GM12878 (cell line): ENCODE measurements around the gene AVL9. TPM values are rescaled to one million over a fixed set of nuclear protein-coding genes. Genes with fewer than 3 reads are reported as not detected.

ENCODE experiments used
- ATAC-seq: fragments of 200-7000 bp; cut with Tn5 transposase; 3 replicates; pipeline ENCODE4 v1.9.1; 2020; ENCODE audit warnings: mild to moderate bottlenecking, moderate library complexity
- BruUV-seq: library from RNA; stranded (reverse); fragments of 400-500 nt; replicated peaks from 2 replicates; lab custom pipeline; 2021; lab: Mats Ljungman, UMichigan
- CTCF ChIA-PET: fragments of 300-600 bp; sonication (Branson Sonifier 250); formaldehyde crosslinking; extraction: SDS; loops from one replicate; lab custom pipeline; 2021; ENCODE audit warnings: inconsistent platforms; lab: Yijun Ruan, JAX
- POLR2A ChIA-PET: fragments of 350-600 bp; formaldehyde crosslinking; extraction: SDS; loops from one replicate; lab custom pipeline; 2021; ENCODE audit warnings: inconsistent platforms; lab: Charles Lee
- RAD21 ChIA-PET: fragments of 300-600 bp; sonication (Branson Sonifier 250); formaldehyde crosslinking; loops from one replicate; lab custom pipeline; 2023; ENCODE audit warnings: antibody characterized with exemption; ENCODE audit not compliant: unreplicated experiment; lab: Charles Lee
- SMC1A ChIA-PET: fragments of 300-600 bp; sonication (Branson Sonifier 250); formaldehyde crosslinking; loops from one replicate; lab custom pipeline; 2023; ENCODE audit not compliant: unreplicated experiment, uncharacterized antibody; lab: Charles Lee
- DNase-seq: peaks from one replicate; pipeline ENCODE4 v3.0.0-alpha.2; 2011; ENCODE audit warnings: low read depth, low spot score
- FAIRE-seq: peaks from 3 replicates; lab custom pipeline; 2011; peaks lifted over from hg19 to GRCh38; lab: Jason Lieb, UNC
- H2AFZ ChIP-seq: 2 replicates; pipeline ENCODE4 v1.6.0; 2011; ENCODE audit warnings: low read depth, low read length, control low read depth; ENCODE audit not compliant: control insufficient read depth
- H3K27ac ChIP-seq: 2 replicates; pipeline ENCODE4 v1.5.1; 2011; ENCODE audit warnings: control low read depth; ENCODE audit not compliant: control insufficient read depth, insufficient read depth
- H3K27me3 ChIP-seq, 2 experiments: replicated peaks in 1 of 2; 2 replicates each; pipeline versions ENCODE4 v1.6.0 to v1.6.1; 2011; ENCODE audit warnings: low read length in 1 of 2; ENCODE audit not compliant: control insufficient read depth in 2 of 2, insufficient read depth in 2 of 2
- H3K36me3 ChIP-seq, 2 experiments: 2 replicates each; pipeline ENCODE4 v1.5.1; 2011; ENCODE audit warnings: low read length in 1 of 2; ENCODE audit not compliant: control insufficient read depth in 2 of 2, insufficient read depth in 2 of 2
- H3K4me1 ChIP-seq: 2 replicates; pipeline ENCODE4 v1.6.1; 2011; ENCODE audit warnings: mild to moderate bottlenecking, low read length, moderate library complexity, mixed read lengths; ENCODE audit not compliant: control insufficient read depth, insufficient read depth
- H3K4me2 ChIP-seq: 2 replicates; pipeline ENCODE4 v1.6.0; 2011; ENCODE audit warnings: control low read depth; ENCODE audit not compliant: control insufficient read depth, insufficient read depth
- H3K4me3 ChIP-seq: fragments of 200-600 bp; sonication (generic); 2 replicates; pipeline ENCODE4 v1.5.1; 2016
- H3K79me2 ChIP-seq: 2 replicates; pipeline ENCODE4 v1.6.0; 2011; ENCODE audit warnings: low read length; ENCODE audit not compliant: control insufficient read depth, insufficient read depth
- H3K9ac ChIP-seq: 2 replicates; pipeline ENCODE4 v1.8.0; 2011; ENCODE audit warnings: low read length, control low read depth, mixed read lengths; ENCODE audit not compliant: control insufficient read depth, insufficient read depth
- H3K9me3 ChIP-seq: replicated peaks from 3 replicates; pipeline ENCODE4 v1.5.1; 2011; ENCODE audit warnings: mild to moderate bottlenecking, low read length; ENCODE audit not compliant: control insufficient read depth, insufficient read depth
- H4K20me1 ChIP-seq: 2 replicates; pipeline ENCODE4 v1.6.0; 2011; ENCODE audit not compliant: control insufficient read depth, insufficient read depth
- ESRRA ChIP-seq: IDR thresholded peaks from 2 replicates; pipeline ENCODE4 v1.6.1; 2012; ENCODE audit warnings: mild to moderate bottlenecking, low read length, improper control_type of control experiment
- PAX5 ChIP-seq: IDR thresholded peaks from 2 replicates; pipeline ENCODE4 v1.6.1; 2011; ENCODE audit warnings: low read depth, low read length, borderline replicate concordance
- PAX8 ChIP-seq: fragments of 450-650 bp; IDR thresholded peaks from 2 replicates; pipeline ENCODE4 v1.6.1; 2017; ENCODE audit warnings: mild to moderate bottlenecking, moderate library complexity
- PRDM15 ChIP-seq: fragments of 450-650 bp; formaldehyde crosslinking; IDR thresholded peaks from 2 replicates; pipeline ENCODE4 v1.4.0; 2020; ENCODE audit warnings: mild to moderate bottlenecking, moderate library complexity
- ZBTB33 ChIP-seq: fragments of 450-650 bp; IDR thresholded peaks from 2 replicates; pipeline ENCODE4 v1.6.1; 2017; ENCODE audit warnings: mild to moderate bottlenecking
- ZBTB4 ChIP-seq: fragments of 450-650 bp; formaldehyde crosslinking; IDR thresholded peaks from 2 replicates; pipeline ENCODE4 v1.4.0; 2022; ENCODE audit warnings: mild to moderate bottlenecking, moderate library complexity
- ZZZ3 ChIP-seq: IDR thresholded peaks from 2 replicates; pipeline ENCODE4 v1.6.1; 2011; ENCODE audit warnings: low read depth; ENCODE audit not compliant: control insufficient read depth, insufficient read length
- WGBS: methylation state at CpG from one replicate; pipeline ENCODE4 v1.1.6; 2016; ENCODE audit warnings: low lambda C conversion rate; ENCODE audit not compliant: insufficient replicate concordance, insufficient coverage; ENCODE audit errors: missing lambda C conversion rate; 5-methylcytosine and 5-hydroxymethylcytosine counted together
- in situ Hi-C: fragments of 300-500 bp; cut with MboI; formaldehyde crosslinking; loops from 9 replicates; pipeline ENCODE4 v1.14.3; 2018; ENCODE audit warnings: mixed read lengths
- intact Hi-C: fragments of 100-400 bp; cut with micrococcal nuclease; formaldehyde crosslinking; loops from one replicate; pipeline ENCODE4 v1.14.2; 2022; ENCODE audit not compliant: unreplicated experiment
- polyA plus RNA-seq, 11 experiments: library from polyadenylated mRNA; depleted of rRNA in 4 of 11; unstranded in 6 of 11; stranded (reverse) in 5 of 11; fragments of >200 nt; fragmentation: Nextera tagmentation in 4 of 11; fragmentation: Illumina TruSeq in 1 of 11; extraction: Ambion mirVana in 4 of 11; extraction: Trizol in 1 of 11; gene quantifications; 1 replicate in 1 of 11; 2 replicates in 10 of 11; pipeline versions ENCODE4 v1.2.1 to v1.2.3, GENCODE V29; 2011 to 2016; ENCODE audit warnings: inconsistent platforms in 2 of 11, missing spikeins in 2 of 11, low read depth in 1 of 11
- total RNA-seq, 4 experiments: library from RNA; depleted of rRNA in 3 of 4; stranded (reverse); fragments of >200 nt in 3 of 4; fragmentation: Illumina TruSeq in 1 of 4; extraction: Trizol in 1 of 4; gene quantifications; 2 replicates each; pipeline versions ENCODE4 v1.2.1 to v1.2.3, GENCODE V29; 2013 to 2021
- TF ChIP-seq, protein P1 (sequence below): fragments of 450-650 bp; IDR thresholded peaks from 2 replicates; pipeline ENCODE4 v1.6.1; 2017; ENCODE audit warnings: mild to moderate bottlenecking, moderate library complexity

Gene AVL9
- total and polyA plus RNA-seq, 10 of the 15 experiments (the other 5 are each of a cell fraction or from before 2014, with no cell fraction given) = 4.5 to 41.6 (median 20.1) TPM

DNA sequence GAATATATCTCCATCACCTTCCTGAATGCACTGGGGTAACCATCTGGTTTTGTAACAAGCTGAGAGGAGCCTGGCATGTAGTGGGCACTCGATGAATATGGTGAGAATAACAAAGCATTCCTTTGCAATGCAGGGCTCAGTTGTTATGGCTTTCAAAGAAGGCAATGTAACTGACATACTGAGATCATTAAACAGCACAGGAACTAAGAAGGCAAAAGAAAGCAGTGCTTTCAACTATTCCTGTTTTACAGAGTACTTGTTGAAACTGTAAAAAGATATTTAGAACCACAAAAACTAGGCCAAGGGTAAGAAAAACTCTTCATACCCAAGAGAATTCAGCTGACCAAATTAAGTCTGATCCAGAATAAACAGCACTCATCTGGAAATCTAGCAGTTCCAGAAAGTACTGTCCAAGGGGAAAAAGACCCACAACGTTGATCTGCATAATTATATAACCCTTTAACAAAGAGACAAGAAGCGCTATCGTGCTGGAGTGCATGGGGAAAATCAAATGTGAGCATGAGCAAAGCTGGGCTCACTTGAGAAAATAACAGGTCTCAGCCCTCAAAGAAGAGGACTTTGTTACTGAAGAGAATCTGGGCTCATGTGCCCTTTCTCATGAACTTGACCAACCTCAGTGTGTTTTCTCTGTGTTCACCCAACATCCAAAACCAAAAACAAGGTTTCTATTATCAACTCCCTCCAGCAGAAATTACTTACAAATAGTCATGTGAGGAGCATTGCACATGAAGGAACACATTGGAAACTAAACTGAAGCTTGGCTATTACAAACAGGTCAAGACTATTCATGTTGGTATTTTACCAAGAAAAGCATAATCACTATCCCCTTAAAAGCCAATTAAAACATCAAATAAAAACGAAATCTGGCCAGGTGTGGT is 116.2 kb downstream of the AVL9 start:
- Histone ChIP-seq H3K36me3 (no peaks in the 10 kb centered on the region), H3K4me2 (no peak overlapping the region), H3K4me3 (no peak overlapping the region), H3K27me3 (no peaks in the 10 kb centered on the region), H4K20me1 (no peaks in the 10 kb centered on the region), H2AFZ (no peak overlapping the region), H3K9me3 (no peaks in the 10 kb centered on the region), H3K9ac (no peak overlapping the region), H3K4me1 (no peaks in the 10 kb centered on the region), H3K79me2 (no peaks in the 10 kb centered on the region), H3K27ac (no peak overlapping the region)
- intact Hi-C loops (no loop called here), in situ Hi-C loops (no loop called here)
- ChIA-PET POLR2A (no interaction called here), CTCF (no interaction called here), SMC1A (no interaction called here), RAD21 (no interaction called here)
- no TSS peak for BruUV-seq
- TF ChIP-seq ESRRA = no peak
- TF ChIP-seq ZBTB33 = no peak
- TF ChIP-seq, protein P1, sequence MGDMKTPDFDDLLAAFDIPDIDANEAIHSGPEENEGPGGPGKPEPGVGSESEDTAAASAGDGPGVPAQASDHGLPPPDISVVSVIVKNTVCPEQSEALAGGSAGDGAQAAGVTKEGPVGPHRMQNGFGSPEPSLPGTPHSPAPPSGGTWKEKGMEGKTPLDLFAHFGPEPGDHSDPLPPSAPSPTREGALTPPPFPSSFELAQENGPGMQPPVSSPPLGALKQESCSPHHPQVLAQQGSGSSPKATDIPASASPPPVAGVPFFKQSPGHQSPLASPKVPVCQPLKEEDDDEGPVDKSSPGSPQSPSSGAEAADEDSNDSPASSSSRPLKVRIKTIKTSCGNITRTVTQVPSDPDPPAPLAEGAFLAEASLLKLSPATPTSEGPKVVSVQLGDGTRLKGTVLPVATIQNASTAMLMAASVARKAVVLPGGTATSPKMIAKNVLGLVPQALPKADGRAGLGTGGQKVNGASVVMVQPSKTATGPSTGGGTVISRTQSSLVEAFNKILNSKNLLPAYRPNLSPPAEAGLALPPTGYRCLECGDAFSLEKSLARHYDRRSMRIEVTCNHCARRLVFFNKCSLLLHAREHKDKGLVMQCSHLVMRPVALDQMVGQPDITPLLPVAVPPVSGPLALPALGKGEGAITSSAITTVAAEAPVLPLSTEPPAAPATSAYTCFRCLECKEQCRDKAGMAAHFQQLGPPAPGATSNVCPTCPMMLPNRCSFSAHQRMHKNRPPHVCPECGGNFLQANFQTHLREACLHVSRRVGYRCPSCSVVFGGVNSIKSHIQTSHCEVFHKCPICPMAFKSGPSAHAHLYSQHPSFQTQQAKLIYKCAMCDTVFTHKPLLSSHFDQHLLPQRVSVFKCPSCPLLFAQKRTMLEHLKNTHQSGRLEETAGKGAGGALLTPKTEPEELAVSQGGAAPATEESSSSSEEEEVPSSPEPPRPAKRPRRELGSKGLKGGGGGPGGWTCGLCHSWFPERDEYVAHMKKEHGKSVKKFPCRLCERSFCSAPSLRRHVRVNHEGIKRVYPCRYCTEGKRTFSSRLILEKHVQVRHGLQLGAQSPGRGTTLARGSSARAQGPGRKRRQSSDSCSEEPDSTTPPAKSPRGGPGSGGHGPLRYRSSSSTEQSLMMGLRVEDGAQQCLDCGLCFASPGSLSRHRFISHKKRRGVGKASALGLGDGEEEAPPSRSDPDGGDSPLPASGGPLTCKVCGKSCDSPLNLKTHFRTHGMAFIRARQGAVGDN = no peak
- no peak for TF ChIP-seq ZZZ3
- no peak for TF ChIP-seq PRDM15 (CRISPR knock-in tag)
- no peak for TF ChIP-seq PAX5
- TF ChIP-seq ZBTB4 (CRISPR knock-in tag) = no peak
- TF ChIP-seq PAX8 = no peak
- FAIRE-seq = no peak
- 67% methylated on average over 5 of the region's 5 CpGs for WGBS
- no peak for ATAC-seq
- DNase-seq = no peak
